ENCODE results near the gene SH3RF3. TPM values are rescaled to one million over a fixed set of nuclear protein-coding genes. Genes with fewer than 3 reads are reported as not detected.

The SH3RF3 gene
- total RNA-seq, 1 experiment from 2014 or later: not detected

DNA sequence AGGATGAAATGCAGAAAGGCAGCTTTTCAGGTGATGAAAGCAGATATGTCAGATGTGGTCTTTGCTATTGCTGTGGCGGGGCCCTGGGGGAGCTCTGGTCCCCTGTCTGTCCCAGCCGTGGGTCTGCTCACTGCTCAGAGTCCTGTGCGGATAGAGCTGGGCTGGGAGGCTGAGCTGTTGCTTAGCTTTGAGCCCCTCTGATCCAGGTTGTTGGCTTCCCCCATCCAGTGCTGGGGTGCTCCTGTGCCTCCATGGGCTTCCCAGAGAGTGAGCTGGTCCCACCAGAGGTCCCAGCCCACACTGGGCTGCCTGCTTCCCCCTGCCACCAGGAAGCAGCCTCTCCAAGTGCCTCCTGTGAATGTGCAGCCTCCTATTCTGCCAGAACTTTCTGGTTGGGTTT lies 55.4 kb downstream of the SH3RF3 start:
- Histone ChIP-seq H3K4me1 (ENCODE audit: control insufficient read depth in 1 of 2, insufficient read depth in 2 of 2, low read length in 2 of 2) (no peaks in the 10 kb centered on the region), H3K79me2 (ENCODE audit: insufficient read depth, low read length) (no peaks in the 10 kb centered on the region), H4K20me1 (ENCODE audit: insufficient read depth) (no peaks in the 10 kb centered on the region), H3K4me3 (replicated peaks in 1 of 2; ENCODE audit: low read depth in 1 of 2, low read length in 2 of 2) (no peak overlapping the region), H3K27ac (ENCODE audit: low read depth, low read length) (no peak overlapping the region), H3K9ac (ENCODE audit: low read length) (no peak overlapping the region), H3K27me3 (ENCODE audit: insufficient read depth, low read length) (no peaks in the 10 kb centered on the region; the same call in 1 of the 2 replicates), H3K36me3 (ENCODE audit: control insufficient read depth in 1 of 2, insufficient read depth in 2 of 2, low read length in 2 of 2) (no peaks in the 10 kb centered on the region), H3K9me3 (ENCODE audit: control insufficient read depth in 1 of 2, insufficient read depth in 1 of 2, low read depth in 1 of 2, low read length in 2 of 2) (no peaks in the 10 kb centered on the region), H3K9me2 (ENCODE audit: insufficient read depth) (no peaks in the 10 kb centered on the region), H2AFZ (ENCODE audit: low read depth, low read length, poor library complexity, severe bottlenecking) (no peak overlapping the region), H3K4me2 (ENCODE audit: low read length) (no peak overlapping the region)
- TF ChIP-seq FOSL1 (IDR thresholded peaks at IDR 0.05; ENCODE audit: low read depth): no peak
- no peak for TF ChIP-seq SRF (IDR thresholded peaks at IDR 0.05; ENCODE audit: low read depth)
- TF ChIP-seq EZH2phosphoT487 (IDR thresholded peaks at IDR 0.05; ENCODE audit: borderline replicate concordance): no peak
- no peak for TF ChIP-seq SP1 (IDR thresholded peaks at IDR 0.05; ENCODE audit: low read depth)
- TF ChIP-seq YY1 (IDR thresholded peaks at IDR 0.05; ENCODE audit: extremely low read depth, insufficient replicate concordance, low read depth, low read length): no peak
- TF ChIP-seq ZBTB33 (IDR thresholded peaks at IDR 0.05; ENCODE audit: extremely low read depth, insufficient replicate concordance, low read length): no peak
- TF ChIP-seq, protein P1, sequence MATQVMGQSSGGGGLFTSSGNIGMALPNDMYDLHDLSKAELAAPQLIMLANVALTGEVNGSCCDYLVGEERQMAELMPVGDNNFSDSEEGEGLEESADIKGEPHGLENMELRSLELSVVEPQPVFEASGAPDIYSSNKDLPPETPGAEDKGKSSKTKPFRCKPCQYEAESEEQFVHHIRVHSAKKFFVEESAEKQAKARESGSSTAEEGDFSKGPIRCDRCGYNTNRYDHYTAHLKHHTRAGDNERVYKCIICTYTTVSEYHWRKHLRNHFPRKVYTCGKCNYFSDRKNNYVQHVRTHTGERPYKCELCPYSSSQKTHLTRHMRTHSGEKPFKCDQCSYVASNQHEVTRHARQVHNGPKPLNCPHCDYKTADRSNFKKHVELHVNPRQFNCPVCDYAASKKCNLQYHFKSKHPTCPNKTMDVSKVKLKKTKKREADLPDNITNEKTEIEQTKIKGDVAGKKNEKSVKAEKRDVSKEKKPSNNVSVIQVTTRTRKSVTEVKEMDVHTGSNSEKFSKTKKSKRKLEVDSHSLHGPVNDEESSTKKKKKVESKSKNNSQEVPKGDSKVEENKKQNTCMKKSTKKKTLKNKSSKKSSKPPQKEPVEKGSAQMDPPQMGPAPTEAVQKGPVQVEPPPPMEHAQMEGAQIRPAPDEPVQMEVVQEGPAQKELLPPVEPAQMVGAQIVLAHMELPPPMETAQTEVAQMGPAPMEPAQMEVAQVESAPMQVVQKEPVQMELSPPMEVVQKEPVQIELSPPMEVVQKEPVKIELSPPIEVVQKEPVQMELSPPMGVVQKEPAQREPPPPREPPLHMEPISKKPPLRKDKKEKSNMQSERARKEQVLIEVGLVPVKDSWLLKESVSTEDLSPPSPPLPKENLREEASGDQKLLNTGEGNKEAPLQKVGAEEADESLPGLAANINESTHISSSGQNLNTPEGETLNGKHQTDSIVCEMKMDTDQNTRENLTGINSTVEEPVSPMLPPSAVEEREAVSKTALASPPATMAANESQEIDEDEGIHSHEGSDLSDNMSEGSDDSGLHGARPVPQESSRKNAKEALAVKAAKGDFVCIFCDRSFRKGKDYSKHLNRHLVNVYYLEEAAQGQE (IDR thresholded peaks at IDR 0.05; ENCODE audit: low read depth): no peak
- TF ChIP-seq, protein P2, sequence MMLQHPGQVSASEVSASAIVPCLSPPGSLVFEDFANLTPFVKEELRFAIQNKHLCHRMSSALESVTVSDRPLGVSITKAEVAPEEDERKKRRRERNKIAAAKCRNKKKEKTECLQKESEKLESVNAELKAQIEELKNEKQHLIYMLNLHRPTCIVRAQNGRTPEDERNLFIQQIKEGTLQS (IDR thresholded peaks at IDR 0.05): no peak
- TF ChIP-seq EGR1 (IDR thresholded peaks at IDR 0.05; ENCODE audit: low read depth): no peak
- TF ChIP-seq POLR2A (IDR thresholded peaks at IDR 0.05; ENCODE audit: borderline replicate concordance, extremely low read depth, insufficient read depth, insufficient read length): no peak
- TF ChIP-seq CEBPB (IDR thresholded peaks at IDR 0.05; ENCODE audit: low read depth): no peak
- no peak for TF ChIP-seq RAD21 (IDR thresholded peaks at IDR 0.05; ENCODE audit: low read depth)
- TF ChIP-seq MAX (IDR thresholded peaks at IDR 0.05): no peak
- no peak for TF ChIP-seq CBX3 (IDR thresholded peaks at IDR 0.05; ENCODE audit: low read depth)
- TF ChIP-seq POLR2AphosphoS5 (IDR thresholded peaks at IDR 0.05; ENCODE audit: low read depth, low read length): no peak
- TF ChIP-seq JUND (IDR thresholded peaks at IDR 0.05): no peak
- no peak for TF ChIP-seq EZH2 (IDR thresholded peaks at IDR 0.05)
- no peak for TF ChIP-seq ELF1 (IDR thresholded peaks at IDR 0.05; ENCODE audit: borderline replicate concordance, low read depth)
- CTCF ChIA-PET: no interaction called here
- RAD21 ChIA-PET (ENCODE audit: low non-redundant PET in 1 of 2, low total read pairs in 2 of 2, uncharacterized antibody in 2 of 2, unreplicated experiment in 2 of 2): no interaction called here
- ATAC-seq (no peak), DNase-seq (ENCODE audit: low read depth, low spot score) (no peak)
- no TSS peak for BruUV-seq (replicated peaks)
- intact Hi-C loops (cut with micrococcal nuclease): no loop called here
- POLR2A ChIA-PET: no interaction called here

Data from HCT116 (cell line).